ENCODE measurements around the gene PRMT1. TPM values are rescaled to one million over a fixed set of nuclear protein-coding genes. Genes with fewer than 3 reads are reported as not detected.

Gene PRMT1
- total RNA-seq, 1 experiment from 2014 or later: 505 TPM

DNA sequence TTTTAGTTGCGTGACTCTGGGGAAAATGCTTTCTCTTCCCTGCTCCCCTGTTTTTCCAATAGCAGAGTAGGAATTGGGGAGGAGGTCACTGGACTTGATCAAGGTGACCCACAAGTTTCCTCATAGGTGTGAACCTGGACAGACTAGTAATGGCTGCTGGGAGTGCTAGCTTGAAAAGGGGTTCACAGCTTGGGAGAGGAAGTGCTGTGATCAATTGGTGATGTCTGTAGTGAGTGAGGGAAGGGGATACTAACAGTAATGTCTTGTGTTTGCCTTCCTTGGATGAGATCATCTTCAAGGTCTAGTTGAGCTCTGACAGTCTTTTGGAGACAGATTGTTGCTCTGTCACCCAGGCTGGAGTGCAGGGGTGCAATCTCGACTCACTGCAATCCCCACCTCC, 9.6 kb upstream of the PRMT1 start:
- H2BK5ac ChIP-seq (ENCODE audit: insufficient read length, low read length): no peak overlapping the region
- H3K4me1 ChIP-seq (ENCODE audit: insufficient read depth, low read length): no peaks in the 10 kb centered on the region
- Mint-ChIP-seq H3K27ac (peak overlapping the region in 1 of 3 experiments; percentile 6; a peak in 1 of 7 replicates), H3K36me3 (ENCODE audit: insufficient read depth in 1 of 3, low read depth in 3 of 3) (peaks cover 22 to 50% (median 43%) of the 10 kb centered on the region in 3 experiments; a peak in 6 of 7 replicates), H3K4me3 (peak overlapping the region; percentile 99 to 100), H3K27me3 (ENCODE audit: low read depth) (peaks cover 3% of the 10 kb centered on the region), H3K9me3 (peaks cover 0 to 1% of the 10 kb centered on the region in 2 experiments; a peak in 2 of 5 replicates), H3K4me1 (peaks cover 21 to 46% of the 10 kb centered on the region in 2 experiments)
- H2BK15ac ChIP-seq (ENCODE audit: low read depth, low read length): no peak overlapping the region
- no peak overlapping the region for H2BK12ac ChIP-seq (ENCODE audit: insufficient read length, low read depth, low read length)
- H4K20me1 ChIP-seq (ENCODE audit: control insufficient read depth, insufficient read depth, insufficient read length): no peaks in the 10 kb centered on the region
- no peak overlapping the region for H4K5ac ChIP-seq (ENCODE audit: insufficient read length, low read depth, low read length)
- H2AFZ ChIP-seq (ENCODE audit: low read length): no peak overlapping the region
- H3K14ac ChIP-seq (ENCODE audit: insufficient read depth, low read length): no peak overlapping the region
- no peak overlapping the region for H2BK20ac ChIP-seq (ENCODE audit: low read depth, low read length, poor library complexity, severe bottlenecking)
- peaks cover 18% of the 10 kb centered on the region for H3K23me2 ChIP-seq (ENCODE audit: insufficient read length, low read depth, low read length, poor library complexity, severe bottlenecking)
- H3K9ac ChIP-seq (ENCODE audit: extremely low read depth, insufficient read length, low read length): no peak overlapping the region
- no peak overlapping the region for H3K18ac ChIP-seq (ENCODE audit: insufficient read length, low read depth, low read length)
- no peak for DNase-seq
- H3K79me1 ChIP-seq (ENCODE audit: insufficient read depth, low read depth, low read length, poor library complexity, severe bottlenecking): peaks cover 11% of the 10 kb centered on the region
- H3K27ac ChIP-seq (ENCODE audit: insufficient read length, low read depth, low read length): no peak overlapping the region
- no peak overlapping the region for H3T11ph ChIP-seq (ENCODE audit: low read length)
- H3K4me2 ChIP-seq (ENCODE audit: insufficient read depth, insufficient read length, low read length): no peak overlapping the region
- H4K8ac ChIP-seq (replicated peaks; ENCODE audit: insufficient read length, low read depth, low read length): no peak overlapping the region
- no peak overlapping the region for H2AK5ac ChIP-seq (ENCODE audit: insufficient read length, low read length)
- no peaks in the 10 kb centered on the region for H3K9me3 ChIP-seq (ENCODE audit: control insufficient read depth, low read depth, low read length)
- H3K79me2 ChIP-seq (ENCODE audit: insufficient read depth, low read length): peaks cover 5% of the 10 kb centered on the region; the same call in 1 of the 2 replicates
- TF ChIP-seq CTCF (conservative IDR thresholded peaks at IDR 0.05): no peak
- no peaks in the 10 kb centered on the region for H3K27me3 ChIP-seq (ENCODE audit: insufficient read depth, low read length)
- H3K56ac ChIP-seq (ENCODE audit: insufficient read length, low read depth, low read length): no peak overlapping the region
- H3K23ac ChIP-seq (ENCODE audit: insufficient read length, low read depth, low read length): no peak overlapping the region
- H2BK120ac ChIP-seq (ENCODE audit: low read depth, low read length, poor library complexity, severe bottlenecking): no peak overlapping the region
- no peak overlapping the region for H4K91ac ChIP-seq (ENCODE audit: insufficient read length, low read depth, low read length)
- WGBS (ENCODE audit: extremely low coverage, insufficient read length, low lambda C conversion rate): no CpG with 5 or more reads among the region's 2 CpGs
- no peak overlapping the region for H3K4ac ChIP-seq (ENCODE audit: low read depth, low read length)

All from H9 (cell line).